HL-60 (cell line): ENCODE measurements around the gene OR2T34.

ENCODE experiments used
- DNase-seq, 2 experiments: peaks; one replicate each; pipeline ENCODE4 v3.0.0-alpha.2; 2010 to 2020; ENCODE audit warnings: low read depth in 1 of 2, low spot score in 1 of 2
- H3K27ac ChIP-seq: fragments of 250-450 bp; sonication (Bioruptor Pico); replicated peaks from 2 replicates; pipeline ENCODE4 v1.5.1; 2020; ENCODE audit warnings: mild to moderate bottlenecking, moderate library complexity
- H3K27me3 ChIP-seq: fragments of 250-450 bp; sonication (Bioruptor Pico); 2 replicates; pipeline ENCODE4 v1.5.1; 2021; ENCODE audit warnings: mild to moderate bottlenecking, moderate library complexity; ENCODE audit not compliant: insufficient read depth, poor library complexity, severe bottlenecking
- H3K4me3 ChIP-seq: replicated peaks from 2 replicates; pipeline ENCODE4 v1.5.1; 2011; ENCODE audit warnings: mild to moderate bottlenecking, control low read depth, low read length; ENCODE audit not compliant: insufficient read depth
- GABPA ChIP-seq: IDR thresholded peaks from 2 replicates; pipeline ENCODE4 v1.6.1; 2012; ENCODE audit warnings: low read depth
- POLR2AphosphoS5 ChIP-seq: IDR thresholded peaks from 2 replicates; pipeline ENCODE4 v1.6.1; 2012; ENCODE audit warnings: low read depth
- SPI1 ChIP-seq: IDR thresholded peaks from 2 replicates; pipeline ENCODE4 v1.6.1; 2012; ENCODE audit warnings: low read depth, mild to moderate bottlenecking, borderline replicate concordance
- TF ChIP-seq, protein P1 (sequence below): IDR thresholded peaks from one replicate; pipeline ENCODE4 v1.5.1; 2011; ENCODE audit warnings: low read length, control low read depth, inconsistent platforms; ENCODE audit not compliant: insufficient read depth
- TF ChIP-seq, protein P2 (sequence below): IDR thresholded peaks from 2 replicates; pipeline ENCODE4 v1.6.1; 2012; ENCODE audit warnings: low read depth; ENCODE audit not compliant: insufficient replicate concordance

OR2T34 gene

DNA sequence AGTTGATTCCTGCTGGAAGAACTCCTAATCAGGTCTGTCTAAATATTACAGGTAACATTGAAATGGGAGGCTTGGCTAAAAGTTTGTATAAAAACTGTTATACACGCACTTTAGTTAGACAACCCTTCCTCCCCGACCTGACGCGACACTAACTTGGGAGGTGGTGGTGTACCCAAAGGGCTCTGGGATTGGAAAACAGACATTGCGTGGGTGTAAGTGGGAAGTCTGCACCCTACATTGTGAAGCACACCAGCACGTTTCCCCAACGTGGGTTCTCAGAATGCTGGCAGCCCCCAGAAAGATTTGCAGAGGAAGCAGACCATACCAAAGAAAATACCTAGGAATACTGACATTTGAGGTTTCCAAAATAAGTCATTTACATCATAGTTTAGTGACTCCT is 43.6 kb upstream of the OR2T34 start:
- H3K4me3 ChIP-seq = no peak overlapping the region
- H3K27ac ChIP-seq = no peak overlapping the region
- DNase-seq = no peak
- TF ChIP-seq SPI1 (no peak), POLR2AphosphoS5 (no peak), GABPA (no peak)
- TF ChIP-seq, protein P1, sequence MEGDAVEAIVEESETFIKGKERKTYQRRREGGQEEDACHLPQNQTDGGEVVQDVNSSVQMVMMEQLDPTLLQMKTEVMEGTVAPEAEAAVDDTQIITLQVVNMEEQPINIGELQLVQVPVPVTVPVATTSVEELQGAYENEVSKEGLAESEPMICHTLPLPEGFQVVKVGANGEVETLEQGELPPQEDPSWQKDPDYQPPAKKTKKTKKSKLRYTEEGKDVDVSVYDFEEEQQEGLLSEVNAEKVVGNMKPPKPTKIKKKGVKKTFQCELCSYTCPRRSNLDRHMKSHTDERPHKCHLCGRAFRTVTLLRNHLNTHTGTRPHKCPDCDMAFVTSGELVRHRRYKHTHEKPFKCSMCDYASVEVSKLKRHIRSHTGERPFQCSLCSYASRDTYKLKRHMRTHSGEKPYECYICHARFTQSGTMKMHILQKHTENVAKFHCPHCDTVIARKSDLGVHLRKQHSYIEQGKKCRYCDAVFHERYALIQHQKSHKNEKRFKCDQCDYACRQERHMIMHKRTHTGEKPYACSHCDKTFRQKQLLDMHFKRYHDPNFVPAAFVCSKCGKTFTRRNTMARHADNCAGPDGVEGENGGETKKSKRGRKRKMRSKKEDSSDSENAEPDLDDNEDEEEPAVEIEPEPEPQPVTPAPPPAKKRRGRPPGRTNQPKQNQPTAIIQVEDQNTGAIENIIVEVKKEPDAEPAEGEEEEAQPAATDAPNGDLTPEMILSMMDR = no peak
- TF ChIP-seq, protein P2, sequence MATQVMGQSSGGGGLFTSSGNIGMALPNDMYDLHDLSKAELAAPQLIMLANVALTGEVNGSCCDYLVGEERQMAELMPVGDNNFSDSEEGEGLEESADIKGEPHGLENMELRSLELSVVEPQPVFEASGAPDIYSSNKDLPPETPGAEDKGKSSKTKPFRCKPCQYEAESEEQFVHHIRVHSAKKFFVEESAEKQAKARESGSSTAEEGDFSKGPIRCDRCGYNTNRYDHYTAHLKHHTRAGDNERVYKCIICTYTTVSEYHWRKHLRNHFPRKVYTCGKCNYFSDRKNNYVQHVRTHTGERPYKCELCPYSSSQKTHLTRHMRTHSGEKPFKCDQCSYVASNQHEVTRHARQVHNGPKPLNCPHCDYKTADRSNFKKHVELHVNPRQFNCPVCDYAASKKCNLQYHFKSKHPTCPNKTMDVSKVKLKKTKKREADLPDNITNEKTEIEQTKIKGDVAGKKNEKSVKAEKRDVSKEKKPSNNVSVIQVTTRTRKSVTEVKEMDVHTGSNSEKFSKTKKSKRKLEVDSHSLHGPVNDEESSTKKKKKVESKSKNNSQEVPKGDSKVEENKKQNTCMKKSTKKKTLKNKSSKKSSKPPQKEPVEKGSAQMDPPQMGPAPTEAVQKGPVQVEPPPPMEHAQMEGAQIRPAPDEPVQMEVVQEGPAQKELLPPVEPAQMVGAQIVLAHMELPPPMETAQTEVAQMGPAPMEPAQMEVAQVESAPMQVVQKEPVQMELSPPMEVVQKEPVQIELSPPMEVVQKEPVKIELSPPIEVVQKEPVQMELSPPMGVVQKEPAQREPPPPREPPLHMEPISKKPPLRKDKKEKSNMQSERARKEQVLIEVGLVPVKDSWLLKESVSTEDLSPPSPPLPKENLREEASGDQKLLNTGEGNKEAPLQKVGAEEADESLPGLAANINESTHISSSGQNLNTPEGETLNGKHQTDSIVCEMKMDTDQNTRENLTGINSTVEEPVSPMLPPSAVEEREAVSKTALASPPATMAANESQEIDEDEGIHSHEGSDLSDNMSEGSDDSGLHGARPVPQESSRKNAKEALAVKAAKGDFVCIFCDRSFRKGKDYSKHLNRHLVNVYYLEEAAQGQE = no peak
- H3K27me3 ChIP-seq = no peaks in the 10 kb centered on the region

DNA sequence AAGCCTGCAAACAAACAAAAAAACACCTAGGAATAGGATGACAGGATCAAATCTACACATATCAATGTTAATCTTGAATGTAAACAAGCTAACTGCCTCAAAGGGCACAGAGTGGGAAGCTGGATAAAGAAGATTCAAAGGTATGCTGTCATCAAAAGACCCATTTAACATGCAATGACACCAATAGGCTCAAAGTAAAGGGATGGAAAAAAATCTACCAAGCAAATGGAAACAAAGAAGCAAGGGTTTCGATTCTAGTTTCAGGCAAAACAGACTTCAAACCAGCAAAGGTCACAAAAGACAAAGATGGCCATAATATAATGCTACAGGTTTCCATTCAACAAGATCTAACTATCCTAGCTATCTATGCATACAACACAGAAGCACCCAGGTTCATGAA is 39.2 kb upstream of the OR2T34 start:
- Histone ChIP-seq H3K27me3 (no peaks in the 10 kb centered on the region), H3K27ac (no peak overlapping the region), H3K4me3 (no peak overlapping the region)
- DNase-seq = no peak
- no peak for TF ChIP-seq GABPA
- TF ChIP-seq, protein P1 = no peak
- no peak for TF ChIP-seq POLR2AphosphoS5
- TF ChIP-seq, protein P2 = no peak
- no peak for TF ChIP-seq SPI1

DNA sequence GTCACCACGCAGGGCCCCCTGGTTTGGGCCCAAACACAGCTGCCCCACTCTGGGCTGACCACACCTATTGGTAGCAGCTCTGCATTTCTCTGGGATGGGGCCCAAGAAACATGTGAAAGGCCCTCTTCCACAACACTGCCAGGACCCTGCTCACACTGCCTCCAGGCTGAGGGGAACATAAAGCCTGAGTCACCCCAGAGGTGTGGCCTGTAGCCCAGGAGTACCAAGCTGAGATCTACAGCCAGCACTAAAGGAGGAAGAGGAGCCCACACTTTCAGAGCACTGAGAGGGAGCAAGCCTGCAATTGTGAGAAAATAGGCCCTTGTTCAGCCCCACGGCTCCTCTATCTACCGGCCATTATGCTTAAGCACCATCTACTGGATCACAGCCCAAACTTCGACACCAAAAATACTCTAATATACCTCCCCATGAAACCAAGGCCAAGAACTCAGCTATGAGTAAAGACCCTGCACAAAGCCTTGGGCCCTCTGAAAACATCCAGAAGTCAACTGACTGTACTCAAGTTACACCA is 37.4 kb upstream of the OR2T34 start:
- no peak for DNase-seq
- no peak overlapping the region for H3K4me3 ChIP-seq
- no peaks in the 10 kb centered on the region for H3K27me3 ChIP-seq
- H3K27ac ChIP-seq = no peak overlapping the region
- TF ChIP-seq, protein P1 = no peak
- TF ChIP-seq, protein P2 = no peak
- TF ChIP-seq POLR2AphosphoS5 (no peak), SPI1 (no peak), GABPA (no peak)
